ENCODE data around the gene FLAD1. TPM values are rescaled to one million over a fixed set of nuclear protein-coding genes. Genes with fewer than 3 reads are reported as not detected.
A peak's percentile ranks its signal among the peaks of the same experiment; 100 is the strongest.
"Not testable (repeated sequence)": the region's sequence is repeated elsewhere in the genome, so short reads cannot be mapped to it uniquely, and the experiment has no call there.

The FLAD1 gene
- total and polyA plus RNA-seq, 7 donors: 17.5 to 36.5 (median 22.8) TPM

DNA sequence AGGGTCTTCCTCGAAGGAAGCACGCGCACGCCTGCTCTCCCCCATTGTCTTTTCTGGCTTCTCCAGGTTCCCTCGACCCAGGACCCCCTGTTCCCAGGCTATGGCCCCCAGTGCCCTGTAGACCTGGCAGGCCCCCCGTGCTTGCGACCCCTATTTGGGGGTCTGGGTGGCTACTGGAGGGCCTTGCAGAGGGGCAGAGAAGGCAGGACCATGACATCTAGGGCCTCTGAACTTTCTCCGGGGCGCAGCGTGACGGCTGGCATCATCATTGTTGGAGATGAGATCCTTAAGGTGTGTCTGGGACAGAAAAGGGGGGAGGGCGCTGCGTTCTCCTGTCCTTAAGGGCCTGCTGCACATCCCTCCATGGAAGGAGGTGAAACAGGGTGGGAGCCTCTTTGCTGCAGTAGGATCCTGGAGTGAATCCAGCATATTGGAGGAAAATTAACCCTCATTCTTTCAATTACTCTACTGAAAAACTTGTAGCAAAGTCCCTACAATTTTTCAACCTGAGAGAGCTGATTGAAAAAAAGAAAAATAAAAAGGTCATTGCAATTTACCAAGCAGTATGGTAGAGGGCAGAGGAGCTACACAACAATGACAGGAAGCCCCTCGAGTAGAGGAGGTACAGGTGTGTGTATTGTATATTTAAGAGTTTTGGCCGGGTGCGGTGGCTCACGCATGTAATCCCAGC is 777 bp downstream of the FLAD1 start:
- 13 to 22% methylated on average over 17 of the region's 17 CpGs for WGBS, 2 donors
- intact Hi-C loops (cut with DNase I): no loop called here
- Histone ChIP-seq H3K4me1 (peaks cover 0 to 23% (median 20%) of the 10 kb centered on the region in 4 donors), H3K9me3 (no peaks in the 10 kb centered on the region), H3K4me3 (peak overlapping the region; percentile 56 to 78 (median 63)), H3K27me3 (no peaks in the 10 kb centered on the region), H3K36me3 (peaks cover 12 to 31% (median 15%) of the 10 kb centered on the region in 4 donors), H3K27ac (peak overlapping the region; percentile 78 to 84 (median 80))
- no peak for TF ChIP-seq POLR2AphosphoS5 (IDR thresholded peaks at IDR 0.05)
- TF ChIP-seq, protein P1, sequence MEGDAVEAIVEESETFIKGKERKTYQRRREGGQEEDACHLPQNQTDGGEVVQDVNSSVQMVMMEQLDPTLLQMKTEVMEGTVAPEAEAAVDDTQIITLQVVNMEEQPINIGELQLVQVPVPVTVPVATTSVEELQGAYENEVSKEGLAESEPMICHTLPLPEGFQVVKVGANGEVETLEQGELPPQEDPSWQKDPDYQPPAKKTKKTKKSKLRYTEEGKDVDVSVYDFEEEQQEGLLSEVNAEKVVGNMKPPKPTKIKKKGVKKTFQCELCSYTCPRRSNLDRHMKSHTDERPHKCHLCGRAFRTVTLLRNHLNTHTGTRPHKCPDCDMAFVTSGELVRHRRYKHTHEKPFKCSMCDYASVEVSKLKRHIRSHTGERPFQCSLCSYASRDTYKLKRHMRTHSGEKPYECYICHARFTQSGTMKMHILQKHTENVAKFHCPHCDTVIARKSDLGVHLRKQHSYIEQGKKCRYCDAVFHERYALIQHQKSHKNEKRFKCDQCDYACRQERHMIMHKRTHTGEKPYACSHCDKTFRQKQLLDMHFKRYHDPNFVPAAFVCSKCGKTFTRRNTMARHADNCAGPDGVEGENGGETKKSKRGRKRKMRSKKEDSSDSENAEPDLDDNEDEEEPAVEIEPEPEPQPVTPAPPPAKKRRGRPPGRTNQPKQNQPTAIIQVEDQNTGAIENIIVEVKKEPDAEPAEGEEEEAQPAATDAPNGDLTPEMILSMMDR (IDR thresholded peaks at IDR 0.05): no peak
- no peak for TF ChIP-seq EP300 (IDR thresholded peaks at IDR 0.05)
- no peak for TF ChIP-seq POLR2A (IDR thresholded peaks at IDR 0.05)
- DNase-seq: peak; percentile 62

DNA sequence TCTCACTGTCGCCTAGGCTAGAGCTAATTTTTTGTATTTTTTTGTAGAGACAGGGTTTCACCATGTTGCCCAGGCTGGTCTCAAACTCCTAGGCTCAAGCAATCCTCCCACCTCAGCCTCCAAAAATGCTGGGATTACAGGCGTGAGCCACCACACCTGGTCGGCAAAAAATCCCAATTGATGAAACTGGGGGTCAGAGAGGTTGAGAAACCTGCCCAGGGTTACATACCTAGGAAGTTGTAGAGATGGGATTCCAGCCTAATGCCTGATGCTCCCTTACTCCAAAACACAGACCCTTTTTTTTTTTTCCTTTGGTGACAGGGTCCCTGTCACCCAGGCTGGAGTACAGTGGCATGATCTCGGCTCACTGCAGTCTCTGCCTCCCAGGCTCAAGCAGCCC is 3.6 kb downstream of the FLAD1 start:
- H3K4me3 ChIP-seq; H3K9me3 ChIP-seq; H3K27me3 ChIP-seq; DNase-seq; intact Hi-C loops (cut with DNase I); H3K27ac ChIP-seq: not testable (repeated sequence)
- 93 to 98% methylated on average over 4 of the region's 4 CpGs for WGBS, 2 donors
- H3K36me3 ChIP-seq: peaks cover 14 to 46% (median 21%) of the 10 kb centered on the region in 4 donors
- H3K4me1 ChIP-seq: peaks cover 0 to 23% (median 20%) of the 10 kb centered on the region in 4 donors

DNA sequence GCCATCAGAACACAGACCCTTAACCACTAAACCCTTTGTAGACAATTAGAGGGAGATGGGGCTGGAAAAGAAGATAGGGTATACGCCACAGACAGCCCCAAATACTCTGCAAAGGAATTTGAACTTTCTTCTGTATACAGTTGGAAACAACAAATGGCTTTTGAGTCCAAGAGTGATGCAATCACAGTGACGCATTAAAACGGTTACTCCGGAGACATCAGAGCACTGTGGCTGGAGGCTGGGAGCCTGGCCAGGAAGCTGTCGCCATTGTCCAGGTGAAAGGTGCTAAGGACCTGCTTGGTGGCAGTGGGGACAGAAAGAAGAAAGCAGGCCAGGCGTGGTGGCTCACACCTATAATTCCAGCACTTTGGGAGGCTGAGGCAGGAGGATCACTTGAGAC is 4.2 kb downstream of the FLAD1 start:
- Histone ChIP-seq H3K9me3 (no peaks in the 10 kb centered on the region), H3K36me3 (peaks cover 14 to 48% (median 21%) of the 10 kb centered on the region in 4 donors), H3K4me3 (no peak overlapping the region), H3K27me3 (no peaks in the 10 kb centered on the region), H3K27ac (no peak overlapping the region), H3K4me1 (peaks cover 0 to 20% (median 17%) of the 10 kb centered on the region in 4 donors)
- intact Hi-C loops (cut with DNase I): no loop called here
- TF ChIP-seq POLR2A (IDR thresholded peaks at IDR 0.05) (no peak), EP300 (IDR thresholded peaks at IDR 0.05) (no peak), POLR2AphosphoS5 (IDR thresholded peaks at IDR 0.05) (no peak)
- TF ChIP-seq, protein P1 (IDR thresholded peaks at IDR 0.05): no peak
- 61 to 86% methylated on average over 6 of the region's 6 CpGs for WGBS, 2 donors
- peak; percentile 65 for DNase-seq

DNA sequence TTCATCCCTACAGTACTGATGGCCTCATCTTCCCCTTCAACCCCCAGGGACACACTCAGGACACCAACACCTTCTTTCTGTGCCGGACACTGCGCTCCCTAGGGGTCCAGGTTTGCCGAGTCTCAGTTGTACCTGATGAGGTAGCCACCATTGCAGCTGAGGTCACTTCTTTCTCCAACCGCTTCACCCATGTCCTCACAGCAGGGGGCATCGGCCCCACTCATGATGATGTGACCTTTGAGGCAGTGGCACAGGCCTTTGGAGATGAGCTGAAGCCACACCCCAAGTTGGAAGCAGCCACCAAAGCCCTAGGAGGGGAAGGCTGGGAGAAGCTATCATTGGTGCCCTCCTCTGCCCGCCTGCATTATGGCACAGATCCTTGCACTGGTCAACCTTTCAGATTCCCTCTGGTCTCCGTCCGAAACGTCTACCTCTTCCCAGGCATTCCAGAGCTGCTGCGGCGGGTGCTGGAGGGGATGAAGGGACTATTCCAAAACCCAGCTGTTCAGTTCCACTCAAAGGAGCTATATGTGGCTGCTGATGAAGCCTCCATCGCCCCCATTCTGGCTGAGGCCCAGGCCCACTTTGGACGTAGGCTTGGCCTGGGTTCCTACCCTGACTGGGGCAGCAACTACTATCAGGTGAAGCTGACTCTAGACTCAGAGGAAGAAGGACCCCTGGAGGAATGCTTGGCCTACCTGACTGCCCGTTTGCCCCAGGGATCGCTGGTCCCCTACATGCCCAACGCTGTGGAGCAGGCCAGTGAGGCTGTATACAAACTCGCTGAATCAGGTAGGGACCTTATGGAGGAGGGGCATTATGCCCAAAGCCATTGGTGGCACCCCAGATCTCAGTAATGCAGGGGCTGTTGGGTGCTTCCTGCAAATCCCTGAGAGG is 5.2 kb downstream of the FLAD1 start:
- peaks cover 14 to 56% (median 21%) of the 10 kb centered on the region in 4 donors for H3K36me3 ChIP-seq
- 88 to 92% methylated on average over 17 of the region's 17 CpGs for WGBS, 2 donors

More for the DNA sequence above, 5.2 kb downstream of the FLAD1 start:
- Histone ChIP-seq H3K27ac (no peak overlapping the region), H3K27me3 (no peaks in the 10 kb centered on the region), H3K4me3 (no peak overlapping the region), H3K9me3 (no peaks in the 10 kb centered on the region), H3K4me1 (peaks cover 0 to 15% (median 12%) of the 10 kb centered on the region in 4 donors)
- intact Hi-C loops (cut with DNase I): no loop called here
- DNase-seq: no peak
- no peak for TF ChIP-seq POLR2A (IDR thresholded peaks at IDR 0.05)
- TF ChIP-seq, protein P1 (IDR thresholded peaks at IDR 0.05): no peak
- no peak for TF ChIP-seq POLR2AphosphoS5 (IDR thresholded peaks at IDR 0.05)
- TF ChIP-seq EP300 (IDR thresholded peaks at IDR 0.05): no peak
